NT2/D1 (cell line): Measurements from ENCODE around the gene AIG1.

Experiments
- DNase-seq: peaks from one replicate; pipeline ENCODE4 v3.0.0-alpha.2; 2011; ENCODE audit warnings: low read depth, low spot score
- H3K27me3 ChIP-seq: 2 replicates; pipeline ENCODE4 v1.6.0; 2011; ENCODE audit warnings: mild to moderate bottlenecking; ENCODE audit not compliant: insufficient read length, insufficient read depth
- H3K36me3 ChIP-seq: 2 replicates; pipeline ENCODE4 v1.6.1; 2011; ENCODE audit warnings: mild to moderate bottlenecking, low read length, mixed read lengths; ENCODE audit not compliant: insufficient read depth, insufficient read length
- H3K4me1 ChIP-seq: 2 replicates; pipeline ENCODE4 v1.5.1; 2011; ENCODE audit not compliant: insufficient read depth, insufficient read length
- H3K4me3 ChIP-seq: 2 replicates; pipeline ENCODE4 v1.5.1; 2011; ENCODE audit warnings: low read depth; ENCODE audit not compliant: insufficient read length
- H3K9ac ChIP-seq: 2 replicates; pipeline ENCODE4 v1.6.0; 2011; ENCODE audit warnings: low read depth; ENCODE audit not compliant: insufficient read length
- H3K9me3 ChIP-seq: 2 replicates; pipeline ENCODE4 v1.5.1; 2011; ENCODE audit warnings: mild to moderate bottlenecking, low read length; ENCODE audit not compliant: insufficient read depth
- SUZ12 ChIP-seq: IDR thresholded peaks from 2 replicates; pipeline ENCODE4 v1.6.1; 2011; ENCODE audit not compliant: insufficient read length, insufficient read depth; ENCODE audit errors: extremely low read depth
- YY1 ChIP-seq: IDR thresholded peaks from 2 replicates; pipeline ENCODE4 v1.6.1; 2011; ENCODE audit not compliant: insufficient read length, insufficient read depth
- ZNF274 ChIP-seq: IDR thresholded peaks from 2 replicates; pipeline ENCODE4 v1.6.1; 2011; ENCODE audit warnings: mild to moderate bottlenecking, low read depth, low read length

Gene AIG1

DNA sequence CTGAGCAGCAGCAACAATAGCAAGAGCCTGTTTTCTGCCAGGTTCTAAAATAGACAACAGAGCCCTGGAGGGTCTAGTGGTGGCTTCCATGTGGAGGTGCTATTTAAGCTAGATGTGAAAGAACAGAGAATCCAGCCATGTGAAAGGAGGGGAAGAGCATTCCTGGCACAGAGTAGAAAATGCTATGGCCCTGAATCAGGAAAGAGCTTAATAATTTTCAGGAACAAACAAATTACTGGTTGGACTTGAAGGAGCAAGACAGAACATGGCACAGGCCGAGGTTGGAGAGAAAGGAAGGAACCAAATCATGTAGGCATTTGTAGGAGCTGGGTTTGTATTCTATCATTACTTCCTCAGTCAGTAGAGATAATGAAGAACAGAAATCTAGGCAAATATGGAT is 98.3 kb downstream of the AIG1 start:
- Histone ChIP-seq H3K36me3 (peaks cover 2% of the 10 kb centered on the region), H3K27me3 (no peaks in the 10 kb centered on the region), H3K4me3 (no peak overlapping the region), H3K9me3 (no peaks in the 10 kb centered on the region), H3K4me1 (peaks cover 4% of the 10 kb centered on the region), H3K9ac (no peak overlapping the region)
- no peak for DNase-seq
- TF ChIP-seq ZNF274 (no peak), YY1 (no peak), SUZ12 (no peak)

DNA sequence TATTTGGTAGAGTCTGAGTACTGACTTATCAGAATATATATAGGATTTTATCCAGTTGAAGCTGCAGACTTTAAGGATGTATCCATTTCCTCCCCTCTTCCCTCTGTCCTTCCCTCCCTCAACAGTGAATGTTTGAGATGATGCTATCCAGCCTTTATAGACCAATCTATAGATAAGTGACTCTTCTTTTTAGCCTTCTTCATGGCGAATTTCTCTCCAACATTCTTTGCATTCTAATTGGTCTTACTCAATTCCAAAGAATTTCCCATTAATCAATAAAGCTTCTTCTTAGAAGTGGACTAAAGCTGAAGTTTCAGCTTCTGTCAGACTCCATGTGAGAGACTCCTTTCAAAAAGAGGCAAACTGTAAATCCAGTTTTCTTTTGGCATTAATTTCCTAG is 99.3 kb downstream of the AIG1 start:
- TF ChIP-seq ZNF274 (no peak), SUZ12 (no peak)
- Histone ChIP-seq H3K9me3 (no peaks in the 10 kb centered on the region), H3K9ac (no peak overlapping the region), H3K4me3 (no peak overlapping the region), H3K4me1 (peaks cover 4% of the 10 kb centered on the region), H3K36me3 (peaks cover 2% of the 10 kb centered on the region), H3K27me3 (no peaks in the 10 kb centered on the region)
- DNase-seq: no peak

DNA sequence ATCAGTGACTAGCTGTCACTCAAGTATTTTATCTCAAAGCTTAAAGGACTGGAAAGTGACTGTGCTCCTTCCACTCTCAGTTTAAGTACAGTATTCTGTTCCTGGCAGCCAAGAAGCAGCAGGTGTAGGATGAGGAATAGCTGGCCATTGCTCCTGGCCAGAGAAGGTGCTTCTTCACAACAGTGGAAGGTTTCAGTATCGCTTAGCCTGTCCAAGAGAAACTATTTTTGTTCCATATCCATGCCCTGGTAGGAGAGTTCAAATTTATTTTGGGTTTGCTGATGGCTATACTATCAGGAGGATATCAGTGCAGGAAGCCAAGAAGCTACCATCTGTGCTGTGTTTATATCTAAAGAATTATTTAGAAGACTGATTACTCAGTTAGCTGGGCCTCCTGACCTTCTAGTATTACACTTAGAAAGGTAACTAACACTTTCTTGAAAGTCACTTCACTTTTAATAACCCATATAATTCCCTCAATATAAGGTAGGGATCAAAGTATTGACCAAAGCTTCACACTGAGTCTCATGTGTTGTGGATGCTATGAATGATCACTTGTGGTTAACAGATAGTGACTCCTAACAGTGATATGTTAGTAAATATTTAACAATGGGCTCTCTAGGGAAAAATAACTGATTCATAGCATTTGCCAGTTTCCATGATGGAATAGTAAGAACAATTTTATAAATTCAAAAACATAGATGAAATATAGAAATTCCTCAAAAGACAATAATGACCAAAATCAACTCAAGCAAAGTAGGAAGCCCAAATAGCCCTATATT is 99.9 kb downstream of the AIG1 start:
- Histone ChIP-seq H3K27me3 (no peaks in the 10 kb centered on the region), H3K4me1 (peaks cover 4% of the 10 kb centered on the region), H3K36me3 (peaks cover 2% of the 10 kb centered on the region), H3K4me3 (no peak overlapping the region), H3K9ac (no peak overlapping the region), H3K9me3 (no peaks in the 10 kb centered on the region)
- TF ChIP-seq YY1: no peak
- TF ChIP-seq SUZ12: no peak
- TF ChIP-seq ZNF274: no peak
- no peak for DNase-seq

DNA sequence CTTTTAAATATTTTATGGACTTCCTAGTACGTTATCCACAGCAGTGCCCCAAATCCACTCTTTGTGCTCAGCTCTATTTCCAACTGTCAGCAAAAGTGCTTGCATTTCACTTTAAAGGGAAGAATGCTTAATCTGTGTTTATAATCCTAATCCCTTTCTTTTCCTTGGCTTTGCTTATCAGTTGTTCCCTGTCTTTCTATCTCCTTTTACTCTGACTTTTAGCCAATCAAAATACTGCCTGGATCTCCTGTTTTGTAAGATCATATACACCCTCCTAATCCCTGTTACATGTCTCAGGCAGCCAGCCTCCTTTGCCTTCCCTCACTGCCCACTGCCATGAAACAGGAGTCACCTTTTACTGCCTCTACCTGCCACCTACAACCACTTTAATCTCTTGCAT is 102.9 kb downstream of the AIG1 start:
- Histone ChIP-seq H3K4me1 (peaks cover 4% of the 10 kb centered on the region), H3K9me3 (no peaks in the 10 kb centered on the region), H3K9ac (no peak overlapping the region), H3K27me3 (no peaks in the 10 kb centered on the region), H3K36me3 (peaks cover 2% of the 10 kb centered on the region), H3K4me3 (no peak overlapping the region)
- DNase-seq: no peak
- TF ChIP-seq ZNF274 (no peak), SUZ12 (no peak), YY1 (no peak)

DNA sequence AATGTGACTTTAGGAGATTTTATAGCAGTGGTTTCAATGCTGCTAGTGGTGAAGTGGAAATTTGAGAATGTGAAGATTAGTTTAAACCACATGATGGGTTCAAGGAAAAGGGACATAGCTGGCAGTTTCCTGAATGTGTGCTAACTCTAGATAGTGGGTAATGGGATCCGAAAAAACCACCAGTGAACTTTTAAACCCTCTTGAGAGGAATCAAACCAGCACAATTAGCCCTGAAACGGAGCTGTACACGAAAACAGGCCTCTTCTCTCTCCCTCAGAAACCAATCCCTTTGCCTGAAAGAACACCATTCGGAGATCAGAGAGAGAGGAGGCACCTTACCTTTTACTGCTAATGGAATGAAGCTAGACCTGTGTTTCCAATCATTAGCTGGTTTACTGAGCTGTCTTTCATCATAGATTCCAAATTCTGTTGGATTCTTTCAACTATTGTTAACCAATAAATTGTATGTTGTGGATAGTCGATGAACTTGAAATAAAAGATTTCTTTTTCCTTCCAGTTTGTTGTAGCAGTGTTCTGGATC is 103.9 kb downstream of the AIG1 start:
- H3K27me3 ChIP-seq: no peaks in the 10 kb centered on the region
- TF ChIP-seq YY1 (no peak), ZNF274 (no peak), SUZ12 (no peak)
- H3K4me3 ChIP-seq: no peak overlapping the region
- H3K9me3 ChIP-seq: no peaks in the 10 kb centered on the region
- no peak for DNase-seq
- peaks cover 4% of the 10 kb centered on the region for H3K4me1 ChIP-seq
- no peak overlapping the region for H3K9ac ChIP-seq
- H3K36me3 ChIP-seq: peaks cover 2% of the 10 kb centered on the region

DNA sequence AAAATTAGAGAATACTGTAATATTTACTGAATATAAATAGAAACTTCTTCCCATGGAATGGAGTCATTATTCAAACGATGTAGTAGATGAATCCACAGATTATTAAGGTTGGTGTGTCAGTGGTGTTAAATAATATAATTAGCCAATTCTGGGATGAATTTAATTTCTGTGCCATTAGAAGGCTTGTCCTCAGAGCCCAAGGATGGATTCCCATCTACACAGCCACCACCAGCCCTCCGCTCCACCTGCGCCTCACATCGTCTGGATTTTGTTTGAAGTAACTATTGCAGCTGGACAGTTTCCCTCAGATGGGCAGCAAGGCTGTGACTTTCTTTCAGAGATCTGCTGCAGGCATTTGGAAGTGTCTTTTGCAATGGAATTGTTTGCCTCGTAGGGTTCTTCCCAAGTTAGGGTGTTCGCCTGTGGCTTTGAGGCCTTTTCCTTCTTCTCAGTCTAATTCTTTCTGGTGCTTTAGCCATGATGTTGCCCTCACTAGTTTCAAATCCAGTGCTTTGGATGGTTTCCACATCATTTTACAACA is 104.7 kb downstream of the AIG1 start:
- Histone ChIP-seq H3K27me3 (no peaks in the 10 kb centered on the region), H3K9ac (no peak overlapping the region), H3K36me3 (peaks cover 2% of the 10 kb centered on the region), H3K4me3 (no peak overlapping the region), H3K4me1 (peaks cover 4% of the 10 kb centered on the region), H3K9me3 (no peaks in the 10 kb centered on the region)
- TF ChIP-seq SUZ12: no peak
- TF ChIP-seq ZNF274: no peak
- DNase-seq: no peak

DNA sequence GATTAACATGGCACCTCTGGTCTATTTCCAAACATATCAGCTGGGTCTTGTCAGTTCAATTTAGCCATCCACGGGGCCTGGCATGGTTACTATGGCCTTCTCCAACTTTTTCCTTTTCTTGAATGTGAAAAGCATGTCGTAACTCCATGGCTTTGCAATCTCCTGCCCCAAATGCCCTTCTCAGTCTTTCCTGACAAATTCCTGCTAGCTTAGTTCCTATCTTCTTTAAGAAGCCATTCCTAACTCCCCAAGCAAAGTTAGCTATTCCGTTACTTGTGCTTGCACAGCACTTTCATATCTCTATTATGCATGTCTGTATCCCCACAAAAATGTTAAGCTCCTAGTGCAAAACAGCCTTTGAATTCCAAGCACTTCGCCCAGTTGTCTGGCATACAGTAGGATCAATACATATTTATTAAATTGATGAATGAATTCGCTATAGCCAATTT is 105.6 kb downstream of the AIG1 start:
- Histone ChIP-seq H3K4me1 (peaks cover 4% of the 10 kb centered on the region), H3K9ac (no peak overlapping the region), H3K27me3 (no peaks in the 10 kb centered on the region), H3K36me3 (peaks cover 2% of the 10 kb centered on the region), H3K9me3 (no peaks in the 10 kb centered on the region), H3K4me3 (no peak overlapping the region)
- no peak for TF ChIP-seq YY1
- no peak for TF ChIP-seq SUZ12
- no peak for TF ChIP-seq ZNF274
- no peak for DNase-seq
